Transverse colon (tissue), 4 donors: ENCODE data around the gene ACADM. TPM values are rescaled to one million over a fixed set of nuclear protein-coding genes. Genes with fewer than 3 reads are reported as not detected.
A peak's percentile ranks its signal among the peaks of the same experiment; 100 is the strongest.

Source experiments
- DNase-seq: peaks from one replicate; pipeline ENCODE4 v3.0.0-alpha.2; 2019
- H3K27ac ChIP-seq, 4 donors: fragments of 200-600 bp; sonication (generic); 2 replicates each; pipeline ENCODE4 v1.5.1; 2016 to 2018; ENCODE audit warnings: inconsistent platforms in 4 of 4
- H3K27me3 ChIP-seq: fragments of 200-600 bp; sonication (generic); 2 replicates; pipeline ENCODE4 v1.5.1; 2017; ENCODE audit warnings: inconsistent platforms
- H3K36me3 ChIP-seq, 4 donors: fragments of 200-600 bp; sonication (generic); 2 replicates each; pipeline ENCODE4 v1.5.1; 2017 to 2019; ENCODE audit warnings: inconsistent platforms in 4 of 4
- H3K4me1 ChIP-seq, 4 donors: fragments of 200-600 bp; sonication (generic); 2 replicates each; pipeline ENCODE4 v1.5.1; 2017 to 2020; ENCODE audit warnings: inconsistent platforms in 4 of 4
- H3K4me3 ChIP-seq, 4 donors: fragments of 200-600 bp; sonication (generic); 1 replicate in 1 of 4; 2 replicates in 3 of 4; pipeline versions ENCODE4 v1.5.1 to v1.6.1; 2017 to 2019; ENCODE audit warnings: inconsistent platforms in 4 of 4
- H3K9me3 ChIP-seq, 2 donors: fragments of 200-600 bp; sonication (generic); 2 replicates each; pipeline ENCODE4 v1.5.1; 2017 to 2019; ENCODE audit warnings: inconsistent platforms in 2 of 2
- EP300 ChIP-seq: sonication (generic); formaldehyde crosslinking; IDR thresholded peaks from one replicate; pipeline ENCODE4 v1.6.1; 2017; ENCODE audit warnings: antibody characterized with exemption, low read depth
- POLR2A ChIP-seq: fragments of 450-650 bp; IDR thresholded peaks from one replicate; pipeline ENCODE4 v1.6.1; 2016; ENCODE audit warnings: antibody characterized with exemption, mild to moderate bottlenecking, moderate library complexity
- POLR2AphosphoS5 ChIP-seq, 3 donors: sonication (generic); formaldehyde crosslinking; IDR thresholded peaks; one replicate each; pipeline ENCODE4 v1.6.1; 2016; ENCODE audit warnings: antibody characterized with exemption in 3 of 3
- WGBS, 2 donors: methylation state at CpG; one replicate each; pipeline ENCODE4 v1.1.5; 2018; ENCODE audit warnings: low coverage in 1 of 2; 5-methylcytosine and 5-hydroxymethylcytosine counted together
- in situ Hi-C, 4 donors: fragments of 200-750 bp; cut with MboI; loops; one replicate each; pipeline versions ENCODE4 v1.15.0 to v1.15.1; 2017; ENCODE audit warnings: low sequenced_read_pairs in 3 of 4, low pct_ligation_motif_present in 1 of 4, low pct_unique_long_range_greater_than_20kb in 1 of 4
- intact Hi-C: fragments of 100-400 bp; cut with DNase I; formaldehyde crosslinking; loops from one replicate; pipeline ENCODE4 v1.15.1; 2023; ENCODE audit warnings: low total_unique reads
- total RNA-seq, 4 donors: library from RNA; depleted of rRNA; stranded (reverse); fragments of >200 nt; gene quantifications; one replicate each; pipeline ENCODE4 v1.1.0, GENCODE V29; 2016
- TF ChIP-seq, protein P1 (sequence below), 5 experiments: fragments of 200-600 bp in 3 of 5; fragments of 450-650 bp in 2 of 5; sonication (generic) in 3 of 5; IDR thresholded peaks; 1 replicate in 2 of 5; 2 replicates in 3 of 5; pipeline ENCODE4 v1.5.1; 2016 to 2017; ENCODE audit warnings: antibody characterized with exemption in 5 of 5, inconsistent platforms in 3 of 5, mild to moderate bottlenecking in 2 of 5, moderate library complexity in 1 of 5

The ACADM gene
- total RNA-seq, 4 donors from 2014 or later = 34.4 to 138 (median 91.5) TPM

DNA sequence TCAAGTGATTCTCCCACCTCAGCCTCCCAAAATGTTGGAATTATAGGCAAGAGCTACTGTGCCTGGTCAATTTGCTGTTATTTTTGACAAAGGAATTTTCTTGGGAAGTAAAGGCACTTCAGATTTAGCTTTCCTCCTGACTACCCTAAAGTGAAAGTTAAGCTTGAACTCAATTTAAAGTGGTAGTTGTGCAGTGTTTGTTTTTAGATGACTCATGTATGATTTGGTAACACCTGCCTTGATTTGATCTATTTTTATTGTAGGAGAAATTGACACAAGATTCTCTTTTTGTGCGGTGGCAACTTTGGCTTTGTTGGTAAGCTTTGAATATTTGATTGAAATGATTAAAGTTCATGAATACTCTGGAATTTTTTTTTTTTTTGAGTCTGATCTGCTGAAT, 66.5 kb downstream of the ACADM start:
- in situ Hi-C loops = no loop called here
- peak overlapping the region in 1 of 4 donors; percentile 10 for H3K4me3 ChIP-seq

DNA sequence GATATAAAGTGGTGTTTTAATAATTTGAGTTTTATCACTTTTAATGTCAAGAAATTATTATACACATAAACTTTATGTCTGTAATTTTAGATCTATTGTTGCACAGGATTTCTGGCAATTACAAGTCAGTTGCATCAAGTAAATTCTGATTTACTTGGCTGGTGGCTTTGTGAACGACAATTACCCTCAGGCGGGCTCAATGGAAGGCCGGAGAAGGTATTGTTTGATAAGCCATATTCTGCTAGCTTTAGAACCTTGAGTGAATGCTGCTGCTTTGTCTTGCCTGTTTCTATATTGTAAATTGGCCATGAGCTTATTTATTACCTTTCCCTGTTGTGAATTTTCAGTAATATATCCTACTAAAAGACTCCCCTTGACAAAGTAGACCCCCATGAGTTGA, 67.6 kb downstream of the ACADM start:
- no peak for TF ChIP-seq EP300
- TF ChIP-seq, protein P1, sequence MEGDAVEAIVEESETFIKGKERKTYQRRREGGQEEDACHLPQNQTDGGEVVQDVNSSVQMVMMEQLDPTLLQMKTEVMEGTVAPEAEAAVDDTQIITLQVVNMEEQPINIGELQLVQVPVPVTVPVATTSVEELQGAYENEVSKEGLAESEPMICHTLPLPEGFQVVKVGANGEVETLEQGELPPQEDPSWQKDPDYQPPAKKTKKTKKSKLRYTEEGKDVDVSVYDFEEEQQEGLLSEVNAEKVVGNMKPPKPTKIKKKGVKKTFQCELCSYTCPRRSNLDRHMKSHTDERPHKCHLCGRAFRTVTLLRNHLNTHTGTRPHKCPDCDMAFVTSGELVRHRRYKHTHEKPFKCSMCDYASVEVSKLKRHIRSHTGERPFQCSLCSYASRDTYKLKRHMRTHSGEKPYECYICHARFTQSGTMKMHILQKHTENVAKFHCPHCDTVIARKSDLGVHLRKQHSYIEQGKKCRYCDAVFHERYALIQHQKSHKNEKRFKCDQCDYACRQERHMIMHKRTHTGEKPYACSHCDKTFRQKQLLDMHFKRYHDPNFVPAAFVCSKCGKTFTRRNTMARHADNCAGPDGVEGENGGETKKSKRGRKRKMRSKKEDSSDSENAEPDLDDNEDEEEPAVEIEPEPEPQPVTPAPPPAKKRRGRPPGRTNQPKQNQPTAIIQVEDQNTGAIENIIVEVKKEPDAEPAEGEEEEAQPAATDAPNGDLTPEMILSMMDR (IDR thresholded peaks at IDR 0.05) = no peak
- Histone ChIP-seq H3K36me3 (peaks cover 0 to 47% (median 19%) of the 10 kb centered on the region in 4 donors), H3K27me3 (no peaks in the 10 kb centered on the region), H3K4me3 (no peak overlapping the region), H3K9me3 (no peaks in the 10 kb centered on the region), H3K27ac (no peak overlapping the region), H3K4me1 (peaks cover 33 to 47% (median 43%) of the 10 kb centered on the region in 4 donors)
- no peak for DNase-seq
- intact Hi-C loops = no loop called here
- in situ Hi-C loops = no loop called here
- whole genome bisulfite sequencing, 2 donors = 80 to 99% methylated on average over 2 to 3 of the region's 3 CpGs

More for the DNA sequence above, 66.5 kb downstream of the ACADM start:
- Histone ChIP-seq H3K36me3 (peaks cover 0 to 47% (median 18%) of the 10 kb centered on the region in 4 donors), H3K27ac (peak overlapping the region; percentile 59 to 72 (median 64)), H3K4me1 (peaks cover 33 to 51% (median 43%) of the 10 kb centered on the region in 4 donors), H3K9me3 (no peaks in the 10 kb centered on the region), H3K27me3 (no peaks in the 10 kb centered on the region)
- intact Hi-C loops = no loop called here
- TF ChIP-seq POLR2AphosphoS5 (IDR thresholded peaks at IDR 0.05) = peak in 1 of 3 donors; percentile 43
- TF ChIP-seq, protein P1 (IDR thresholded peaks at IDR 0.05) = no peak
- DNase-seq = no peak
- WGBS, 2 donors = 29 to 37% methylated on average over 1 of the region's 1 CpG

DNA sequence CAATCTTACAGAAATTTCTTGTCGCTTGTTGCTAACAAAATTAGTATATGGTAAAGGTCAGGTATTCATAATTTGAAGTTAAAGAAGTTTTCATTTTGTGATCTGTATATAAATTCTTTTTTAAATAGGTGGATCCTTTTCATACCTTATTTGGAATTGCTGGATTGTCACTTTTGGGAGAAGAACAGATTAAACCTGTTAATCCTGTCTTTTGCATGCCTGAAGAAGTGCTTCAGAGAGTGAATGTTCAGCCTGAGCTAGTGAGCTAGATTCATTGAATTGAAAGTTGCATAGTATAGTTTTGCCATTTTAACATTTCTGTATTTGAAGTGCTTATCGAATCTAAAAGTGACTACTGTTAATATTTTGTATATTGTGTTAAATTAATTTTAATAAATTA, 69.9 kb downstream of the ACADM start:
- no peak overlapping the region for H3K27ac ChIP-seq
- H3K36me3 ChIP-seq = peaks cover 0 to 47% (median 19%) of the 10 kb centered on the region in 4 donors
- in situ Hi-C loops = no loop called here

DNA sequence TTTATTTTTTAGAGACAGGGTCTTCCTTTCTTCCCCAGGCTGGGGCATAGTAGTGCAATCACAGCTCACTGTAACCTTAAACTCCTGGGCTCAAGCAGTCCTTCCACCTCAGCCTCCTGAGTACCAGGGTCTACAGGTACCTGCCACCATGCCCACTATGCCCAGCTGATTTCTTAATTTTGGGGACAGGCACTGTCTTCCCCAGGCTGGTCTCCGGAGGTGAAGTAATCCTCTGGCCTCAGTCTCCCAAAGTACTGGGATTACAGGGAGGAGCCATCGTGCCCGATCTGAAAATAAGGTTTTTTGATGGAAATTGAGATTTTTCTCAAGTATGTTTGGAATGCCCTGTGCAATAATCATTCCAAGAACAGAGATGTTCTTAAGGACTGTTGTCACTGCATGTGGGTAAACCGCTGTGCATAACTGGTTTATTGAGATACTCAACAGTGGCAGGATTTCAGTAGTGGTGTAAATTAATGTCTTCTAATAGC, 71.2 kb downstream of the ACADM start:
- TF ChIP-seq POLR2A (no peak), EP300 (no peak), POLR2AphosphoS5 (IDR thresholded peaks at IDR 0.05) (peak in 1 of 3 donors; percentile 6)
- TF ChIP-seq, protein P1 (IDR thresholded peaks at IDR 0.05) = no peak
- in situ Hi-C loops (no loop called here), intact Hi-C loops (no loop called here)
- no peak for DNase-seq
- Histone ChIP-seq H3K4me1 (peaks cover 1 to 11% (median 7%) of the 10 kb centered on the region in 4 donors), H3K27me3 (no peaks in the 10 kb centered on the region), H3K4me3 (no peak overlapping the region), H3K36me3 (peaks cover 0 to 47% (median 19%) of the 10 kb centered on the region in 4 donors), H3K27ac (no peak overlapping the region), H3K9me3 (no peaks in the 10 kb centered on the region)
- 96 to 100% methylated on average over 2 to 4 of the region's 4 CpGs for WGBS, 2 donors

More for the DNA sequence above, 69.9 kb downstream of the ACADM start:
- intact Hi-C loops = no loop called here
- TF ChIP-seq EP300 (no peak), POLR2AphosphoS5 (IDR thresholded peaks at IDR 0.05) (no peak), POLR2A (no peak)
- TF ChIP-seq, protein P1 (IDR thresholded peaks at IDR 0.05) = no peak
- Histone ChIP-seq H3K4me3 (no peak overlapping the region), H3K4me1 (peaks cover 14 to 24% (median 20%) of the 10 kb centered on the region in 4 donors), H3K27me3 (no peaks in the 10 kb centered on the region), H3K9me3 (no peaks in the 10 kb centered on the region)
- DNase-seq = no peak
- 93 to 100% methylated on average over 2 of the region's 2 CpGs for whole genome bisulfite sequencing, 2 donors
